Gastrocnemius medialis (tissue), 4 donors: Measurements from ENCODE around the gene FAM81A. TPM values are rescaled to one million over a fixed set of nuclear protein-coding genes. Genes with fewer than 3 reads are reported as not detected.

Experiments used
- ATAC-seq, 2 donors: fragments of 150-250 bp; one replicate each; pipeline ENCODE4 v1.9.1; 2016
- DNase-seq, 2 donors: peaks; one replicate each; pipeline ENCODE4 v3.0.0-alpha.2; 2019
- H3K27ac ChIP-seq, 4 donors: fragments of 200-600 bp; sonication (generic); 1 replicate in 1 of 4; 2 replicates in 3 of 4; pipeline ENCODE4 v1.5.1; 2016 to 2018; ENCODE audit warnings: mild to moderate bottlenecking in 2 of 4, moderate library complexity in 1 of 4
- H3K27me3 ChIP-seq, 3 donors: fragments of 200-600 bp; sonication (generic) in 2 of 3; 1 replicate in 1 of 3; 2 replicates in 2 of 3; pipeline versions ENCODE4 v1.5.1 to v1.6.0; 2016 to 2019; ENCODE audit warnings: mild to moderate bottlenecking in 1 of 3, moderate library complexity in 1 of 3
- H3K36me3 ChIP-seq, 2 donors: fragments of 200-600 bp; sonication (generic) in 1 of 2; one replicate each; pipeline ENCODE4 v1.5.1; 2017 to 2018
- H3K4me1 ChIP-seq, 2 donors: fragments of 200-600 bp; sonication (generic) in 1 of 2; one replicate each; pipeline ENCODE4 v1.5.1; 2016 to 2017; ENCODE audit warnings: mild to moderate bottlenecking in 2 of 2
- H3K4me3 ChIP-seq, 4 donors: fragments of 200-600 bp; sonication (generic) in 3 of 4; 1 replicate in 1 of 4; 2 replicates in 3 of 4; pipeline ENCODE4 v1.5.1; 2016 to 2019; ENCODE audit warnings: mild to moderate bottlenecking in 2 of 4
- H3K9me3 ChIP-seq, 3 donors: fragments of 200-600 bp; sonication (generic) in 2 of 3; 1 replicate in 1 of 3; 2 replicates in 2 of 3; pipeline ENCODE4 v1.5.1; 2016 to 2019
- POLR2A ChIP-seq, 2 donors: fragments of 450-650 bp; IDR thresholded peaks; one replicate each; pipeline ENCODE4 v1.6.1; 2017; ENCODE audit warnings: antibody characterized with exemption in 2 of 2, mild to moderate bottlenecking in 2 of 2, moderate library complexity in 2 of 2
- in situ Hi-C, 4 donors: fragments of 200-750 bp; cut with MboI; loops; one replicate each; pipeline versions ENCODE4 v1.15.0 to v1.8.0; 2017; ENCODE audit warnings: low sequenced_read_pairs in 4 of 4
- intact Hi-C: fragments of 100-400 bp; cut with DNase I; formaldehyde crosslinking; loops from one replicate; pipeline ENCODE4 v1.15.1; 2023; ENCODE audit warnings: low total_unique reads
- total RNA-seq, 4 donors: library from RNA; depleted of rRNA; stranded (reverse); fragments of >200 nt; gene quantifications; one replicate each; pipeline versions ENCODE4 v1.1.0 to v1.2.3, GENCODE V29; 2016
- TF ChIP-seq, protein P1 (sequence below), 5 experiments: fragments of 450-650 bp in 3 of 5; fragments of 200-600 bp in 2 of 5; sonication (generic) in 2 of 5; IDR thresholded peaks in 4 of 5; conservative IDR thresholded peaks in 1 of 5; 1 replicate in 4 of 5; 2 replicates in 1 of 5; pipeline ENCODE4 v1.5.1; 2016 to 2019; ENCODE audit warnings: antibody characterized with exemption in 5 of 5, mild to moderate bottlenecking in 3 of 5, moderate library complexity in 3 of 5

Gene FAM81A
- total RNA-seq, 4 donors from 2014 or later = 0.07 to 0.10 TPM; not detected in 2

- intact Hi-C loops = no loop called here
- Histone ChIP-seq H3K4me3 (no peak overlapping the region), H3K27ac (no peak overlapping the region), H3K9me3 (no peaks in the 10 kb centered on the region), H3K27me3 (no peaks in the 10 kb centered on the region), H3K36me3 (no peaks in the 10 kb centered on the region), H3K4me1 (no peaks in the 10 kb centered on the region)
- in situ Hi-C loops = no loop called here
- DNase-seq (no peak), ATAC-seq (no peak)
- TF ChIP-seq POLR2A (IDR thresholded peaks at IDR 0.05) = no peak
- TF ChIP-seq, protein P1, sequence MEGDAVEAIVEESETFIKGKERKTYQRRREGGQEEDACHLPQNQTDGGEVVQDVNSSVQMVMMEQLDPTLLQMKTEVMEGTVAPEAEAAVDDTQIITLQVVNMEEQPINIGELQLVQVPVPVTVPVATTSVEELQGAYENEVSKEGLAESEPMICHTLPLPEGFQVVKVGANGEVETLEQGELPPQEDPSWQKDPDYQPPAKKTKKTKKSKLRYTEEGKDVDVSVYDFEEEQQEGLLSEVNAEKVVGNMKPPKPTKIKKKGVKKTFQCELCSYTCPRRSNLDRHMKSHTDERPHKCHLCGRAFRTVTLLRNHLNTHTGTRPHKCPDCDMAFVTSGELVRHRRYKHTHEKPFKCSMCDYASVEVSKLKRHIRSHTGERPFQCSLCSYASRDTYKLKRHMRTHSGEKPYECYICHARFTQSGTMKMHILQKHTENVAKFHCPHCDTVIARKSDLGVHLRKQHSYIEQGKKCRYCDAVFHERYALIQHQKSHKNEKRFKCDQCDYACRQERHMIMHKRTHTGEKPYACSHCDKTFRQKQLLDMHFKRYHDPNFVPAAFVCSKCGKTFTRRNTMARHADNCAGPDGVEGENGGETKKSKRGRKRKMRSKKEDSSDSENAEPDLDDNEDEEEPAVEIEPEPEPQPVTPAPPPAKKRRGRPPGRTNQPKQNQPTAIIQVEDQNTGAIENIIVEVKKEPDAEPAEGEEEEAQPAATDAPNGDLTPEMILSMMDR (IDR thresholded peaks at IDR 0.05 in 4 of 5, conservative IDR thresholded peaks at IDR 0.05 in 1 of 5) = no peak
Observed at GRCh38 chr15:59555696-59556095, 117.7 kb downstream of the FAM81A start.

- Histone ChIP-seq H3K36me3 (no peaks in the 10 kb centered on the region), H3K27ac (no peak overlapping the region), H3K4me3 (no peak overlapping the region), H3K27me3 (no peaks in the 10 kb centered on the region), H3K9me3 (no peaks in the 10 kb centered on the region), H3K4me1 (no peaks in the 10 kb centered on the region)
- intact Hi-C loops = no loop called here
- DNase-seq = no peak
- in situ Hi-C loops = no loop called here
- ATAC-seq = no peak
- TF ChIP-seq, protein P1 (IDR thresholded peaks at IDR 0.05 in 4 of 5, conservative IDR thresholded peaks at IDR 0.05 in 1 of 5) = no peak
- no peak for TF ChIP-seq POLR2A (IDR thresholded peaks at IDR 0.05)
Observed at GRCh38 chr15:59556380-59556779, 118.4 kb downstream of the FAM81A start.

DNA sequence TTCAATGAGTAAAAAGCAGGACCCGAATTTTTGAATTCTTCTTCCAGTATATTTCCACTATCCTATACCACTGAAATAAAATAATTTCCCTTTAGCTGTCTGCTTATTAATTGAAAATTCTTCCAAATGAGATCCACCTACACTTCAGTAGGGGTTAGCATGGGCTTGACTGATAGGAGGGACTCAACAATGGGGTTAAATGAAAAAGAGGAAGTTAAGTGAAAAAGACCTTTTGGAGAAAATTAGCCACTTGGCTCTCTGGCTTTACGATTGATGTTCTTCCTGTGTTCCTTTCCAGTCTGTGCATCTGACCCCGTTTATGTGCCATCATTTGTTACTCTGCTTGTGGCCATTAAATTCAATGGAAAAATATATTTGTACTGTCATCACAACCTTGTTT, 119.6 kb downstream of the FAM81A start:
- Histone ChIP-seq H3K27ac (no peak overlapping the region), H3K4me1 (no peaks in the 10 kb centered on the region), H3K9me3 (no peaks in the 10 kb centered on the region), H3K27me3 (no peaks in the 10 kb centered on the region), H3K4me3 (no peak overlapping the region), H3K36me3 (no peaks in the 10 kb centered on the region)
- in situ Hi-C loops (no loop called here), intact Hi-C loops (no loop called here)
- TF ChIP-seq POLR2A (IDR thresholded peaks at IDR 0.05) = no peak
- TF ChIP-seq, protein P1 (IDR thresholded peaks at IDR 0.05 in 4 of 5, conservative IDR thresholded peaks at IDR 0.05 in 1 of 5) = no peak
- DNase-seq = no peak
- no peak for ATAC-seq

DNA sequence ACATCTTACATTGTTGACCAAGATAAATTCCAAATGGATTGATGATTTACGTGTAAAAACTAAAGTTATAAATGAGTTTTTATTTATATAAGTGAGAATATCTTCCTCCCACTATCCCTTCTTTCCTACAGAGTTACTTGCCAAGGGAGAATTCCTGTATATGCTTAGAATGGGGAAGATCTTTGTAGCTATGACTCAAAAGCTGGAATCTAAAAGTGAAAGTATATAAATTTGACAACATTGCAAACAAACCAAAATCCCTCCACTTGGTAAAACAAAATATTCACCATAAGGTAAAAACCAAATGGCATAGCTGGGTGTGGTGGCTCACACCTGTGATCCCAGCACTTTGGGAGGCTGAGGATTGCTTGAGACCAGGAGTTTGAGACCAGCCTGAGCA, 120.9 kb downstream of the FAM81A start:
- TF ChIP-seq POLR2A (IDR thresholded peaks at IDR 0.05) = no peak
- TF ChIP-seq, protein P1 (IDR thresholded peaks at IDR 0.05 in 4 of 5, conservative IDR thresholded peaks at IDR 0.05 in 1 of 5) = no peak
- no peaks in the 10 kb centered on the region for H3K9me3 ChIP-seq
- H3K27ac ChIP-seq = no peak overlapping the region
- no peak for DNase-seq
- no peaks in the 10 kb centered on the region for H3K36me3 ChIP-seq
- in situ Hi-C loops (no loop called here), intact Hi-C loops (no loop called here)
- no peak for ATAC-seq
- H3K27me3 ChIP-seq = no peaks in the 10 kb centered on the region
- H3K4me1 ChIP-seq = no peaks in the 10 kb centered on the region
- no peak overlapping the region for H3K4me3 ChIP-seq

- no peak overlapping the region for H3K4me3 ChIP-seq
- ATAC-seq (no peak), DNase-seq (no peak)
- no peaks in the 10 kb centered on the region for H3K4me1 ChIP-seq
- H3K27ac ChIP-seq = no peak overlapping the region
- H3K36me3 ChIP-seq = no peaks in the 10 kb centered on the region
- H3K27me3 ChIP-seq = no peaks in the 10 kb centered on the region
- peaks cover 0 to 13% (median 0%) of the 10 kb centered on the region in 3 donors for H3K9me3 ChIP-seq
- in situ Hi-C loops (no loop called here), intact Hi-C loops (no loop called here)
- TF ChIP-seq, protein P1 (IDR thresholded peaks at IDR 0.05 in 4 of 5, conservative IDR thresholded peaks at IDR 0.05 in 1 of 5) = no peak
- no peak for TF ChIP-seq POLR2A (IDR thresholded peaks at IDR 0.05)
Observed at GRCh38 chr15:59561547-59561946, 123.6 kb downstream of the FAM81A start.
